WTC11 (cell line): ENCODE measurements around the gene LYRM4. TPM values are rescaled to one million over a fixed set of nuclear protein-coding genes. Genes with fewer than 3 reads are reported as not detected.

Experiments
- ATAC-seq: fragments of 200-7000 bp; cut with Tn5 transposase; 2 replicates; pipeline ENCODE4 v1.10.0; 2021; ENCODE audit warnings: mild to moderate bottlenecking, moderate library complexity
- CTCF ChIA-PET: fragments of 300-600 bp; sonication (Branson Sonifier 250); formaldehyde crosslinking; loops from one replicate; lab custom pipeline; 2021; ENCODE audit warnings: antibody characterized with exemption; lab: Charles Lee
- POLR2A ChIA-PET: fragments of 350-600 bp; sonication (Branson Sonifier 250); formaldehyde crosslinking; loops from one replicate; lab custom pipeline; 2021; ENCODE audit warnings: antibody characterized with exemption; lab: Charles Lee
- DNase-seq: peaks from one replicate; pipeline ENCODE4 v3.0.0; 2021; ENCODE audit warnings: low spot score
- H3K27ac Mint-ChIP-seq: 2 replicates; pipeline ENCODE4 v1.8.0; 2021; ENCODE audit warnings: mixed read lengths
- H3K27me3 Mint-ChIP-seq: 2 replicates; pipeline ENCODE4 v1.8.0; 2021; ENCODE audit warnings: low read depth, mild to moderate bottlenecking, moderate library complexity, mixed read lengths
- H3K36me3 Mint-ChIP-seq: 2 replicates; pipeline ENCODE4 v1.8.0; 2021; ENCODE audit warnings: mixed read lengths
- H3K4me1 Mint-ChIP-seq: 2 replicates; pipeline ENCODE4 v1.8.0; 2022; ENCODE audit warnings: mixed read lengths
- H3K4me3 Mint-ChIP-seq: 2 replicates; pipeline ENCODE4 v1.8.0; 2021; ENCODE audit warnings: mild to moderate bottlenecking, moderate library complexity, mixed read lengths
- H3K9me3 Mint-ChIP-seq: 2 replicates; pipeline ENCODE4 v1.8.0; 2021; ENCODE audit warnings: mixed read lengths
- CREB1 ChIP-seq: sonication (generic); formaldehyde crosslinking; IDR thresholded peaks from 2 replicates; pipeline ENCODE4 v1.8.0; 2023; ENCODE audit warnings: mild to moderate bottlenecking, missing genetic modification reagents
- ETV6 ChIP-seq: sonication (generic); formaldehyde crosslinking; IDR thresholded peaks from 2 replicates; pipeline ENCODE4 v1.8.1; 2022; ENCODE audit warnings: mild to moderate bottlenecking, missing genetic modification reagents
- GRHL2 ChIP-seq: fragments of 250-450 bp; sonication (Bioruptor Pico); IDR thresholded peaks from 2 replicates; pipeline ENCODE4 v1.8.0; 2022; ENCODE audit warnings: mild to moderate bottlenecking, moderate library complexity; ENCODE audit not compliant: insufficient replicate concordance, severe bottlenecking
- MYBL2 ChIP-seq: sonication (generic); formaldehyde crosslinking; IDR thresholded peaks from 2 replicates; pipeline ENCODE4 v1.8.1; 2023; ENCODE audit warnings: mild to moderate bottlenecking, moderate library complexity, missing genetic modification reagents
- NFYB ChIP-seq: sonication (generic); formaldehyde crosslinking; conservative IDR thresholded peaks from 2 replicates; pipeline ENCODE4 v1.8.0; 2022; ENCODE audit warnings: low read depth, missing genetic modification reagents
- NR2C2 ChIP-seq: sonication (generic); formaldehyde crosslinking; IDR thresholded peaks from 2 replicates; pipeline ENCODE4 v1.8.0; 2022; ENCODE audit warnings: mild to moderate bottlenecking, missing genetic modification reagents
- PRRX2 ChIP-seq: fragments of 250-450 bp; sonication (Bioruptor Pico); IDR thresholded peaks from 2 replicates; pipeline ENCODE4 v1.8.0; 2021; ENCODE audit warnings: mild to moderate bottlenecking
- TEAD1 ChIP-seq: sonication (generic); formaldehyde crosslinking; IDR thresholded peaks from 2 replicates; pipeline ENCODE4 v1.8.0; 2022; ENCODE audit warnings: mild to moderate bottlenecking, missing genetic modification reagents
- ZNF121 ChIP-seq: sonication (generic); formaldehyde crosslinking; IDR thresholded peaks from 2 replicates; pipeline ENCODE4 v1.8.0; 2023; ENCODE audit warnings: missing genetic modification reagents
- total RNA-seq: library from RNA; stranded (reverse); gene quantifications from 3 replicates; pipeline ENCODE4 v1.2.3, GENCODE V29; 2021
- TF ChIP-seq, protein P1 (sequence below): sonication (generic); formaldehyde crosslinking; IDR thresholded peaks from 2 replicates; pipeline ENCODE4 v1.8.1; 2022; ENCODE audit warnings: missing genetic modification reagents, borderline replicate concordance
- TF ChIP-seq, protein P2 (sequence below): fragments of 200-600 bp; IDR thresholded peaks from 2 replicates; pipeline ENCODE4 v1.8.0; 2022; ENCODE audit warnings: antibody characterized with exemption
- TF ChIP-seq, protein P3 (sequence below): sonication (generic); formaldehyde crosslinking; IDR thresholded peaks from 2 replicates; pipeline ENCODE4 v1.8.0; 2023; ENCODE audit warnings: missing genetic modification reagents, mild to moderate bottlenecking, borderline replicate concordance
- TF ChIP-seq, protein P4 (sequence below): sonication (generic); formaldehyde crosslinking; IDR thresholded peaks from 2 replicates; pipeline ENCODE4 v1.8.1; 2023; ENCODE audit warnings: mild to moderate bottlenecking, missing genetic modification reagents
- TF ChIP-seq, protein P5 (sequence below): sonication (generic); formaldehyde crosslinking; IDR thresholded peaks from 2 replicates; pipeline ENCODE4 v1.8.0; 2022; ENCODE audit warnings: mild to moderate bottlenecking, missing genetic modification reagents
- TF ChIP-seq, protein P6 (sequence below): fragments of 250-450 bp; sonication (Bioruptor Pico); IDR thresholded peaks from 2 replicates; pipeline ENCODE4 v1.9.0; 2021; ENCODE audit warnings: mild to moderate bottlenecking
- TF ChIP-seq, protein P7 (sequence below): fragments of 250-450 bp; sonication (Bioruptor Pico); IDR thresholded peaks from 2 replicates; pipeline ENCODE4 v2.1.2; 2022; ENCODE audit warnings: mild to moderate bottlenecking, moderate library complexity
- TF ChIP-seq, protein P8 (sequence below): sonication (generic); formaldehyde crosslinking; IDR thresholded peaks from 2 replicates; pipeline ENCODE4 v1.8.1; 2022; ENCODE audit warnings: mild to moderate bottlenecking, missing genetic modification reagents, moderate library complexity, borderline replicate concordance

The LYRM4 gene
- total RNA-seq, 1 experiment from 2014 or later: 49.7 TPM

DNA sequence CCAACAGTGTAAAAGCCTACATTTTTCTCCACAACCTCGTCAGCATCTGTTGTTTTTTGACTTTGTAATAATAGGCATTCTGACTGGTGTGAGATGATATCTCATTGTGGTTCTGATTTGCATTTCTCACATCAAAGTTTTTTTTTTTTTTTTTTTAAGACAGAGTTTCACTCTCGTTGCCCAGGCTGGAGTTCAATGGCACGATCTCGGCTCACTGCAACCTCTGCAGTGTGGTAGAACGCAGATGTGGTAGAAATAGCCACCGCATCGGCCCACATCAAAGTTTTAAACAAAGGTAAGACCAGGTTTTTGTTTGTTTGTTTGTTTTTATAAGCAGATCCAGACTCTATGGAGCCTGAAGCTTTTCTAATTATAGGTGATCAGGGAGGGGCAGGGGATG lies 188.3 kb downstream of the LYRM4 start:
- Mint-ChIP-seq H3K27ac (no peak overlapping the region), H3K36me3 (peaks cover 1% of the 10 kb centered on the region), H3K4me1 (no peaks in the 10 kb centered on the region), H3K27me3 (no peaks in the 10 kb centered on the region; the same call in 1 of the 2 replicates), H3K4me3 (no peak overlapping the region)
- POLR2A ChIA-PET: no interaction called here
- CTCF ChIA-PET: interaction anchor here (1.0 kb wide), 1 partner anchor 42 kb away, joined by 3 read pairs; no protein-coding TSS in a partner anchor
- TF ChIP-seq CREB1 (CRISPR knock-in tag) (no peak), ZNF121 (CRISPR knock-in tag) (no peak), NR2C2 (CRISPR knock-in tag) (no peak), PRRX2 (CRISPR knock-in tag) (no peak), TEAD1 (CRISPR knock-in tag) (no peak), NFYB (CRISPR knock-in tag) (no peak), ETV6 (CRISPR knock-in tag) (no peak), GRHL2 (CRISPR knock-in tag) (no peak), MYBL2 (CRISPR knock-in tag) (no peak)
- TF ChIP-seq, protein P1, sequence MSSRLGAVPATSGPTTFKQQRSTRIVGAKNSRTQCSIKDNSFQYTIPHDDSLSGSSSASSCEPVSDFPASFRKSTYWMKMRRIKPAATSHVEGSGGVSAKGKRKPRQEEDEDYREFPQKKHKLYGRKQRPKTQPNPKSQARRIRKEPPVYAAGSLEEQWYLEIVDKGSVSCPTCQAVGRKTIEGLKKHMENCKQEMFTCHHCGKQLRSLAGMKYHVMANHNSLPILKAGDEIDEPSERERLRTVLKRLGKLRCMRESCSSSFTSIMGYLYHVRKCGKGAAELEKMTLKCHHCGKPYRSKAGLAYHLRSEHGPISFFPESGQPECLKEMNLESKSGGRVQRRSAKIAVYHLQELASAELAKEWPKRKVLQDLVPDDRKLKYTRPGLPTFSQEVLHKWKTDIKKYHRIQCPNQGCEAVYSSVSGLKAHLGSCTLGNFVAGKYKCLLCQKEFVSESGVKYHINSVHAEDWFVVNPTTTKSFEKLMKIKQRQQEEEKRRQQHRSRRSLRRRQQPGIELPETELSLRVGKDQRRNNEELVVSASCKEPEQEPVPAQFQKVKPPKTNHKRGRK (CRISPR knock-in tag): no peak
- TF ChIP-seq, protein P2, sequence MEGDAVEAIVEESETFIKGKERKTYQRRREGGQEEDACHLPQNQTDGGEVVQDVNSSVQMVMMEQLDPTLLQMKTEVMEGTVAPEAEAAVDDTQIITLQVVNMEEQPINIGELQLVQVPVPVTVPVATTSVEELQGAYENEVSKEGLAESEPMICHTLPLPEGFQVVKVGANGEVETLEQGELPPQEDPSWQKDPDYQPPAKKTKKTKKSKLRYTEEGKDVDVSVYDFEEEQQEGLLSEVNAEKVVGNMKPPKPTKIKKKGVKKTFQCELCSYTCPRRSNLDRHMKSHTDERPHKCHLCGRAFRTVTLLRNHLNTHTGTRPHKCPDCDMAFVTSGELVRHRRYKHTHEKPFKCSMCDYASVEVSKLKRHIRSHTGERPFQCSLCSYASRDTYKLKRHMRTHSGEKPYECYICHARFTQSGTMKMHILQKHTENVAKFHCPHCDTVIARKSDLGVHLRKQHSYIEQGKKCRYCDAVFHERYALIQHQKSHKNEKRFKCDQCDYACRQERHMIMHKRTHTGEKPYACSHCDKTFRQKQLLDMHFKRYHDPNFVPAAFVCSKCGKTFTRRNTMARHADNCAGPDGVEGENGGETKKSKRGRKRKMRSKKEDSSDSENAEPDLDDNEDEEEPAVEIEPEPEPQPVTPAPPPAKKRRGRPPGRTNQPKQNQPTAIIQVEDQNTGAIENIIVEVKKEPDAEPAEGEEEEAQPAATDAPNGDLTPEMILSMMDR: no peak
- TF ChIP-seq, protein P3, sequence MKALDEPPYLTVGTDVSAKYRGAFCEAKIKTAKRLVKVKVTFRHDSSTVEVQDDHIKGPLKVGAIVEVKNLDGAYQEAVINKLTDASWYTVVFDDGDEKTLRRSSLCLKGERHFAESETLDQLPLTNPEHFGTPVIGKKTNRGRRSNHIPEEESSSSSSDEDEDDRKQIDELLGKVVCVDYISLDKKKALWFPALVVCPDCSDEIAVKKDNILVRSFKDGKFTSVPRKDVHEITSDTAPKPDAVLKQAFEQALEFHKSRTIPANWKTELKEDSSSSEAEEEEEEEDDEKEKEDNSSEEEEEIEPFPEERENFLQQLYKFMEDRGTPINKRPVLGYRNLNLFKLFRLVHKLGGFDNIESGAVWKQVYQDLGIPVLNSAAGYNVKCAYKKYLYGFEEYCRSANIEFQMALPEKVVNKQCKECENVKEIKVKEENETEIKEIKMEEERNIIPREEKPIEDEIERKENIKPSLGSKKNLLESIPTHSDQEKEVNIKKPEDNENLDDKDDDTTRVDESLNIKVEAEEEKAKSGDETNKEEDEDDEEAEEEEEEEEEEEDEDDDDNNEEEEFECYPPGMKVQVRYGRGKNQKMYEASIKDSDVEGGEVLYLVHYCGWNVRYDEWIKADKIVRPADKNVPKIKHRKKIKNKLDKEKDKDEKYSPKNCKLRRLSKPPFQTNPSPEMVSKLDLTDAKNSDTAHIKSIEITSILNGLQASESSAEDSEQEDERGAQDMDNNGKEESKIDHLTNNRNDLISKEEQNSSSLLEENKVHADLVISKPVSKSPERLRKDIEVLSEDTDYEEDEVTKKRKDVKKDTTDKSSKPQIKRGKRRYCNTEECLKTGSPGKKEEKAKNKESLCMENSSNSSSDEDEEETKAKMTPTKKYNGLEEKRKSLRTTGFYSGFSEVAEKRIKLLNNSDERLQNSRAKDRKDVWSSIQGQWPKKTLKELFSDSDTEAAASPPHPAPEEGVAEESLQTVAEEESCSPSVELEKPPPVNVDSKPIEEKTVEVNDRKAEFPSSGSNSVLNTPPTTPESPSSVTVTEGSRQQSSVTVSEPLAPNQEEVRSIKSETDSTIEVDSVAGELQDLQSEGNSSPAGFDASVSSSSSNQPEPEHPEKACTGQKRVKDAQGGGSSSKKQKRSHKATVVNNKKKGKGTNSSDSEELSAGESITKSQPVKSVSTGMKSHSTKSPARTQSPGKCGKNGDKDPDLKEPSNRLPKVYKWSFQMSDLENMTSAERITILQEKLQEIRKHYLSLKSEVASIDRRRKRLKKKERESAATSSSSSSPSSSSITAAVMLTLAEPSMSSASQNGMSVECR (CRISPR knock-in tag): no peak
- TF ChIP-seq, protein P4, sequence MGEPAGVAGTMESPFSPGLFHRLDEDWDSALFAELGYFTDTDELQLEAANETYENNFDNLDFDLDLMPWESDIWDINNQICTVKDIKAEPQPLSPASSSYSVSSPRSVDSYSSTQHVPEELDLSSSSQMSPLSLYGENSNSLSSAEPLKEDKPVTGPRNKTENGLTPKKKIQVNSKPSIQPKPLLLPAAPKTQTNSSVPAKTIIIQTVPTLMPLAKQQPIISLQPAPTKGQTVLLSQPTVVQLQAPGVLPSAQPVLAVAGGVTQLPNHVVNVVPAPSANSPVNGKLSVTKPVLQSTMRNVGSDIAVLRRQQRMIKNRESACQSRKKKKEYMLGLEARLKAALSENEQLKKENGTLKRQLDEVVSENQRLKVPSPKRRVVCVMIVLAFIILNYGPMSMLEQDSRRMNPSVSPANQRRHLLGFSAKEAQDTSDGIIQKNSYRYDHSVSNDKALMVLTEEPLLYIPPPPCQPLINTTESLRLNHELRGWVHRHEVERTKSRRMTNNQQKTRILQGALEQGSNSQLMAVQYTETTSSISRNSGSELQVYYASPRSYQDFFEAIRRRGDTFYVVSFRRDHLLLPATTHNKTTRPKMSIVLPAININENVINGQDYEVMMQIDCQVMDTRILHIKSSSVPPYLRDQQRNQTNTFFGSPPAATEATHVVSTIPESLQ (CRISPR knock-in tag): no peak
- TF ChIP-seq, protein P5, sequence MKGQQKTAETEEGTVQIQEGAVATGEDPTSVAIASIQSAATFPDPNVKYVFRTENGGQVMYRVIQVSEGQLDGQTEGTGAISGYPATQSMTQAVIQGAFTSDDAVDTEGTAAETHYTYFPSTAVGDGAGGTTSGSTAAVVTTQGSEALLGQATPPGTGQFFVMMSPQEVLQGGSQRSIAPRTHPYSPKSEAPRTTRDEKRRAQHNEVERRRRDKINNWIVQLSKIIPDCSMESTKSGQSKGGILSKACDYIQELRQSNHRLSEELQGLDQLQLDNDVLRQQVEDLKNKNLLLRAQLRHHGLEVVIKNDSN (CRISPR knock-in tag): no peak
- TF ChIP-seq, protein P6, sequence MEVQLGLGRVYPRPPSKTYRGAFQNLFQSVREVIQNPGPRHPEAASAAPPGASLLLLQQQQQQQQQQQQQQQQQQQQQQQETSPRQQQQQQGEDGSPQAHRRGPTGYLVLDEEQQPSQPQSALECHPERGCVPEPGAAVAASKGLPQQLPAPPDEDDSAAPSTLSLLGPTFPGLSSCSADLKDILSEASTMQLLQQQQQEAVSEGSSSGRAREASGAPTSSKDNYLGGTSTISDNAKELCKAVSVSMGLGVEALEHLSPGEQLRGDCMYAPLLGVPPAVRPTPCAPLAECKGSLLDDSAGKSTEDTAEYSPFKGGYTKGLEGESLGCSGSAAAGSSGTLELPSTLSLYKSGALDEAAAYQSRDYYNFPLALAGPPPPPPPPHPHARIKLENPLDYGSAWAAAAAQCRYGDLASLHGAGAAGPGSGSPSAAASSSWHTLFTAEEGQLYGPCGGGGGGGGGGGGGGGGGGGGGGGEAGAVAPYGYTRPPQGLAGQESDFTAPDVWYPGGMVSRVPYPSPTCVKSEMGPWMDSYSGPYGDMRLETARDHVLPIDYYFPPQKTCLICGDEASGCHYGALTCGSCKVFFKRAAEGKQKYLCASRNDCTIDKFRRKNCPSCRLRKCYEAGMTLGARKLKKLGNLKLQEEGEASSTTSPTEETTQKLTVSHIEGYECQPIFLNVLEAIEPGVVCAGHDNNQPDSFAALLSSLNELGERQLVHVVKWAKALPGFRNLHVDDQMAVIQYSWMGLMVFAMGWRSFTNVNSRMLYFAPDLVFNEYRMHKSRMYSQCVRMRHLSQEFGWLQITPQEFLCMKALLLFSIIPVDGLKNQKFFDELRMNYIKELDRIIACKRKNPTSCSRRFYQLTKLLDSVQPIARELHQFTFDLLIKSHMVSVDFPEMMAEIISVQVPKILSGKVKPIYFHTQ (CRISPR knock-in tag): no peak
- TF ChIP-seq, protein P7, sequence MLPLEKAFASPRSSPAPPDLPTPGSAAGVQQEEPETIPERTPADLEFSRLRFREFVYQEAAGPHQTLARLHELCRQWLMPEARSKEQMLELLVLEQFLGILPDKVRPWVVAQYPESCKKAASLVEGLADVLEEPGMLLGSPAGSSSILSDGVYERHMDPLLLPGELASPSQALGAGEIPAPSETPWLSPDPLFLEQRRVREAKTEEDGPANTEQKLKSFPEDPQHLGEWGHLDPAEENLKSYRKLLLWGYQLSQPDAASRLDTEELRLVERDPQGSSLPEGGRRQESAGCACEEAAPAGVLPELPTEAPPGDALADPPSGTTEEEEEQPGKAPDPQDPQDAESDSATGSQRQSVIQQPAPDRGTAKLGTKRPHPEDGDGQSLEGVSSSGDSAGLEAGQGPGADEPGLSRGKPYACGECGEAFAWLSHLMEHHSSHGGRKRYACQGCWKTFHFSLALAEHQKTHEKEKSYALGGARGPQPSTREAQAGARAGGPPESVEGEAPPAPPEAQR: no peak
- TF ChIP-seq, protein P8, sequence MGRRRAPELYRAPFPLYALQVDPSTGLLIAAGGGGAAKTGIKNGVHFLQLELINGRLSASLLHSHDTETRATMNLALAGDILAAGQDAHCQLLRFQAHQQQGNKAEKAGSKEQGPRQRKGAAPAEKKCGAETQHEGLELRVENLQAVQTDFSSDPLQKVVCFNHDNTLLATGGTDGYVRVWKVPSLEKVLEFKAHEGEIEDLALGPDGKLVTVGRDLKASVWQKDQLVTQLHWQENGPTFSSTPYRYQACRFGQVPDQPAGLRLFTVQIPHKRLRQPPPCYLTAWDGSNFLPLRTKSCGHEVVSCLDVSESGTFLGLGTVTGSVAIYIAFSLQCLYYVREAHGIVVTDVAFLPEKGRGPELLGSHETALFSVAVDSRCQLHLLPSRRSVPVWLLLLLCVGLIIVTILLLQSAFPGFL (CRISPR knock-in tag): no peak
- TF ChIP-seq, all 79 proteins: peak for 0
- ATAC-seq (no peak), DNase-seq (no peak)
- peaks cover 12% of the 10 kb centered on the region for H3K9me3 Mint-ChIP-seq
